B cell (primary cell): Measurements from ENCODE around the gene MFF.

Experiments used
- CTCF ChIP-seq: fragments of 200-600 bp; IDR thresholded peaks from one replicate; pipeline ENCODE4 v1.8.0; 2022; ENCODE audit warnings: antibody characterized with exemption, mild to moderate bottlenecking
- EZH2 ChIP-seq: IDR thresholded peaks from 2 replicates; pipeline ENCODE4 v1.6.1; 2012; ENCODE audit warnings: borderline replicate concordance, low read depth, mild to moderate bottlenecking, moderate library complexity, low read length; ENCODE audit not compliant: insufficient read depth, poor library complexity, severe bottlenecking

- TF ChIP-seq EZH2 (no peak), CTCF (no peak)
Observed at GRCh38 chr2:227312579-227312978, 12.5 kb upstream of the MFF start.
